ENCODE measurements around the gene RAI14. TPM values are rescaled to one million over a fixed set of nuclear protein-coding genes. Genes with fewer than 3 reads are reported as not detected.

Gene RAI14
- total and polyA plus RNA-seq, 4 donors: 16.7 to 91.5 (median 49.3) TPM

DNA sequence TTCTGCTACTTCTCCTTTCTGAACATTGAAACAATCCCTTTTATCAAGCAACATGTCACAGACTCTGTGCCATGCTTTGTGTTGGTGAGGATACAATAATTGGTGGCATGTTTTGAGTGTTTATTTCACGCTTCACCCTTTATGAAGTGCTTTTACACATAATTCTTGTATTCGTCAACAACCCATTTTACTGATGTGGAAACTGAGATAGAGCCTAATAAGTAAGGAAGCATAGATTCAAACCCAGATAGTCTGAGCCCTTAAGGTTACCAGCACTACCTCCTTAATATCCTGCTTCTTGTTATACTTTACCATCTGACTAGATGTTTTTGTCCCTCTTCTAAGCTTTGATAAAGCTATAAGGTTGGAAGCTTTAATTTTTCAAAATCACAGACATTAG is 133.5 kb downstream of the RAI14 start:
- Histone ChIP-seq H3K36me3 (ENCODE audit: control insufficient read depth in 4 of 4, insufficient read depth in 4 of 4, low read length in 4 of 4) (no peaks in the 10 kb centered on the region), H3K27ac (ENCODE audit: low read depth in 1 of 2, low read length in 1 of 2) (no peak overlapping the region), H3K27me3 (ENCODE audit: control insufficient read depth in 3 of 3, insufficient read depth in 3 of 3, low read length in 2 of 3) (no peaks in the 10 kb centered on the region), H3K4me1 (ENCODE audit: control insufficient read depth in 5 of 5, insufficient read depth in 5 of 5, low read length in 5 of 5) (peaks cover 0 to 8% (median 0%) of the 10 kb centered on the region in 5 donors), H3K9me3 (ENCODE audit: control insufficient read depth in 4 of 4, insufficient read depth in 3 of 4, low read length in 3 of 4) (peaks cover 0 to 3% (median 0%) of the 10 kb centered on the region in 4 donors), H3K4me3 (no peak overlapping the region), H3K9ac (ENCODE audit: insufficient read depth in 1 of 2, low read length in 2 of 2) (no peak overlapping the region)
- DNase-seq: no peak
- ATAC-seq (ENCODE audit: insufficient read depth, low FRiP score): no peak
- TF ChIP-seq, protein P1, sequence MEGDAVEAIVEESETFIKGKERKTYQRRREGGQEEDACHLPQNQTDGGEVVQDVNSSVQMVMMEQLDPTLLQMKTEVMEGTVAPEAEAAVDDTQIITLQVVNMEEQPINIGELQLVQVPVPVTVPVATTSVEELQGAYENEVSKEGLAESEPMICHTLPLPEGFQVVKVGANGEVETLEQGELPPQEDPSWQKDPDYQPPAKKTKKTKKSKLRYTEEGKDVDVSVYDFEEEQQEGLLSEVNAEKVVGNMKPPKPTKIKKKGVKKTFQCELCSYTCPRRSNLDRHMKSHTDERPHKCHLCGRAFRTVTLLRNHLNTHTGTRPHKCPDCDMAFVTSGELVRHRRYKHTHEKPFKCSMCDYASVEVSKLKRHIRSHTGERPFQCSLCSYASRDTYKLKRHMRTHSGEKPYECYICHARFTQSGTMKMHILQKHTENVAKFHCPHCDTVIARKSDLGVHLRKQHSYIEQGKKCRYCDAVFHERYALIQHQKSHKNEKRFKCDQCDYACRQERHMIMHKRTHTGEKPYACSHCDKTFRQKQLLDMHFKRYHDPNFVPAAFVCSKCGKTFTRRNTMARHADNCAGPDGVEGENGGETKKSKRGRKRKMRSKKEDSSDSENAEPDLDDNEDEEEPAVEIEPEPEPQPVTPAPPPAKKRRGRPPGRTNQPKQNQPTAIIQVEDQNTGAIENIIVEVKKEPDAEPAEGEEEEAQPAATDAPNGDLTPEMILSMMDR (IDR thresholded peaks at IDR 0.05; ENCODE audit: control extremely low read depth, extremely low read depth): no peak
- 88 to 93% methylated on average over 2 of the region's 2 CpGs for WGBS, 2 donors

DNA sequence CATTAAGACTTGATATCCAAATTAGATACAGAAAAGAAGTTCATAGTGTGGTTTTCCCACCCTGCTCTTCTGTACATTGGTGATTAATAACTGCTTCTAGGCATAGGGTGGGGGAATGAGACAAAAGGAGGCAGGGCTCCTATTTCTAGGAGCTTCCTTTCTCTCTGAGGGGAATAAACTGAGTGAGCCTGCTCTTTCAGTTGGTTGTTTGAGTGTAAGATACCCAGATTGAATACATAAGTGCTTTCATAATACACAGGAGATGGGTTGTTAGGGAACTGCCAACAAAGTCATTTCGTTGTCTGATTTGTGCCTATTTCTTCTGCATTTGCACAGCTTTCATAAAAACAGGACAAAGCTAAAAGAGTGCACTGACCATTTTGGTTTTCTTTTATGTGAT is 133.9 kb downstream of the RAI14 start:
- Histone ChIP-seq H3K36me3 (ENCODE audit: control insufficient read depth in 4 of 4, insufficient read depth in 4 of 4, low read length in 4 of 4) (no peaks in the 10 kb centered on the region), H3K4me3 (no peak overlapping the region), H3K27me3 (ENCODE audit: control insufficient read depth in 3 of 3, insufficient read depth in 3 of 3, low read length in 2 of 3) (no peaks in the 10 kb centered on the region), H3K9ac (ENCODE audit: insufficient read depth in 1 of 2, low read length in 2 of 2) (no peak overlapping the region), H3K9me3 (ENCODE audit: control insufficient read depth in 4 of 4, insufficient read depth in 3 of 4, low read length in 3 of 4) (peaks cover 0 to 3% (median 0%) of the 10 kb centered on the region in 4 donors), H3K27ac (ENCODE audit: low read depth in 1 of 2, low read length in 1 of 2) (no peak overlapping the region), H3K4me1 (ENCODE audit: control insufficient read depth in 5 of 5, insufficient read depth in 5 of 5, low read length in 5 of 5) (peaks cover 0 to 8% (median 0%) of the 10 kb centered on the region in 5 donors)
- DNase-seq (no peak), ATAC-seq (ENCODE audit: insufficient read depth, low FRiP score) (no peak)
- 49 to 63% methylated on average over 1 of the region's 1 CpG for WGBS, 2 donors
- TF ChIP-seq, protein P1 (IDR thresholded peaks at IDR 0.05; ENCODE audit: control extremely low read depth, extremely low read depth): no peak

DNA sequence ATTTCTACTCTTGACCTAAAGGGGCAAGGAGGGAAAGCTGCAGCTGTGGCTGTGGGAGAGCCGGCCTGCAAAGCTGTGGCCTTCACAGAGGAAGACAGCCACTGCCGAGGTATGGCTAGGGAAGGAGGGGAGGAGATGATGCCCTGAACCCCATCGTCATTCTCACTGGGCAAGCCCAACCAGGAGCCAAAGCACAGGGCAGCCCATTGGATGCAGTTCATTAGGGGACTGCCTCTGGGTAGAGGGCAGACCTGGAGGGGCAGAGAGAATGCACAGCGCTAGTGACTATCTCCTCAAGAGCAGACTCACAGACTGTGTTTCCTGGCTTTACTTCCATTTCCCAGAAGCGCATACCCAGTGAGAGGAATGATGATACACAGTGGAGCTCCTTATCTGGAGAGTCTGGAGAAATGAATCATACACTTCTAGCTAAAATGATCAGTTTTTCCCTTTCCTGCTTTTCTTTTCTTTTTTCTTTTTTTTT is 135.7 kb downstream of the RAI14 start:
- Histone ChIP-seq H3K27me3 (ENCODE audit: control insufficient read depth in 3 of 3, insufficient read depth in 3 of 3, low read length in 2 of 3) (no peaks in the 10 kb centered on the region), H3K4me3 (no peak overlapping the region), H3K9ac (ENCODE audit: insufficient read depth in 1 of 2, low read length in 2 of 2) (no peak overlapping the region), H3K27ac (ENCODE audit: low read depth in 1 of 2, low read length in 1 of 2) (no peak overlapping the region), H3K9me3 (ENCODE audit: control insufficient read depth in 4 of 4, insufficient read depth in 3 of 4, low read length in 3 of 4) (no peaks in the 10 kb centered on the region), H3K4me1 (ENCODE audit: control insufficient read depth in 5 of 5, insufficient read depth in 5 of 5, low read length in 5 of 5) (peaks cover 0 to 8% (median 0%) of the 10 kb centered on the region in 5 donors), H3K36me3 (ENCODE audit: control insufficient read depth in 4 of 4, insufficient read depth in 4 of 4, low read length in 4 of 4) (peaks cover 0 to 7% (median under 1%) of the 10 kb centered on the region in 4 donors)
- DNase-seq (no peak), ATAC-seq (ENCODE audit: insufficient read depth, low FRiP score) (no peak)
- TF ChIP-seq, protein P1 (IDR thresholded peaks at IDR 0.05; ENCODE audit: control extremely low read depth, extremely low read depth): no peak
- WGBS, 2 donors: 85 to 91% methylated on average over 5 of the region's 5 CpGs

All from lung (tissue), 12 donors.